ENCODE results near the gene SHISAL2B.

Gene SHISAL2B

DNA sequence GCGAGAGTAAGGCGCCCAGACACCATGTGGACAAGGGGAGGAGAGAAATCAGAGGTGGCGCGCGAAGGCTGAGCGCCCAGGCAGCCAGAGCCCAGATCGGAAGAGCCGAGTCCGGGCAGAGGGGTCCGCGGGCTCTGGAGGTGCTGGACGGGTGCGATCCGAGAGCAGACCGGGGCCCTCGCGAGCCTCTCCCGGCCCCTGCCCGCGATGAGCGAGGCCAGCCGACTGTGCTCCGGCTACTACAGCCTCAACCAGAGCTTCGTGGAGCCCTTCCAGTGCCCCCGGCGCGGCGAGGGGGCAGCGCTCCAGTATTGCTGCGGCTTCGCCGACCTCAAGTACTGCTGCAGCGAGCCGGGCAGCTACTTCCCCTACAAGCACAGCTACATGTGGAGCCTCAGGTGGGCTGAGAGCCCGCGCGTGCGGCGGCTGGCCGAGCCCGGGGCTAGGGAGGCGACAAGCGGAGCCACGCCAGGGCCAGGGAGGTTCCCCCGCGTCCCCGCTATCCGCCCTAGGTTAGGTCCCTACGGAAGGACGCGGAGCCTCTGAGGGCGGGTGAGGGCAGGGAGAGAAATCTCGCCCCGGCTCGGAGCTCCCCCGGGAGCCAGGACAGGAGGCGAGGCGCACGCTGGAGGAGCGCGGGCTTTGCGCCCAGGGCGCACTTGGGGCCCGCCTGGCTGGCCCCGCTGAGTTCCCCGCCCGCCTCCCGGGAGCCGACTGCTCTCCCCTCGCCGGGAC lies at the start of gene SHISAL2B:
TSS of gene SHISAL2B (plus strand) at position 87 of the 735 bp plus-strand sequence. CDS start at position 208, 121 bp downstream.
- peak within 1 kb of the TSS; percentile 30 for H3K4me3 ChIP-seq (ENCODE audit: low read length)
- DNase-seq (ENCODE audit: low read depth), result peak; percentile 2
- no peak for TF ChIP-seq CTCF (conservative IDR thresholded peaks at IDR 0.05; ENCODE audit: low read depth, low read length)

DNA sequence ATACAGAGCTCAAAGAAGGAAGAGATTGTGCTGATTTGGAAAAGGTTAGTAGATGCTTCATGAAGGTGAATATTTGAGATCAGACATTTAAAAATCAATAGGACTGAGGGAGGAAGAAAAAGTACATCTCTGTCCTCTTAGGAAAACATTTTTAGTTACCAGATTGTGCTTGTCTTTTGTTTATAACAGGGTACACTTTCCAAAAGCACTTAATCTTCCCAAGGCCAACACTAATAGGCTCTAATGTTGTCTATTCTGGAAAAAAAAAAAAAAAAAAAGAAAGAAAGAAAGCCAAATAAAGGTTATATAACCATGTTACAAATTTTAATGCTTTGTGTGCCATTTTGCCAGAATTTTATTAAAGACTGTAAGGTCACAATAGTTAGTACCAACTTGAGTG lies 45.5 kb upstream of the SHISAL2B start:
- no peak for DNase-seq (ENCODE audit: low read depth)
- no peak for TF ChIP-seq CTCF (conservative IDR thresholded peaks at IDR 0.05; ENCODE audit: low read depth, low read length)

DNA sequence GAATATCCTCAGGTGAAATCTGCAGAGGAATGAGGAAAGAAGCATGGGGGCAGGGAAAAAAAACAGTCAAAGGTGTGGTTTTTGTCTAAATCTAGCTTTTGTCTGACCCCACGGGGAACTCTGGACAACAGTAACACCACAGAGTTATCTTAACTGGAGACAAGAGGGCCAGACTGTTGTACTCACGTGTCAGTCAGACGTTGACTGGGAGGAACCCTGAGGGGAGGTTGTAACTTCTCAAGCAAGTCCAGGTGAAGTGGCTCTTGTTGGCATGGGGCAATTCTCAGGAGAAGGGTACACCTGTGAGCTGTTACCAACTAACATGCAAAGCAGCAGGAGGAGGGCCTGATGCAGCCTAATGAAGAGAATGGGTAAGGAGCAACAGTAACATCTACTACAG lies 44.1 kb upstream of the SHISAL2B start:
- TF ChIP-seq CTCF (conservative IDR thresholded peaks at IDR 0.05; ENCODE audit: low read depth, low read length), result no peak
- no peak for DNase-seq (ENCODE audit: low read depth)
- no peak overlapping the region for H3K4me3 ChIP-seq (ENCODE audit: low read length)

More for the DNA sequence above, 45.5 kb upstream of the SHISAL2B start:
- no peak overlapping the region for H3K4me3 ChIP-seq (ENCODE audit: low read length)

- DNase-seq (ENCODE audit: low read depth), result no peak
- no peak for TF ChIP-seq CTCF (conservative IDR thresholded peaks at IDR 0.05; ENCODE audit: low read depth, low read length)
- H3K4me3 ChIP-seq (ENCODE audit: low read length), result no peak overlapping the region
Observed at GRCh38 chr5:64649512-64649911, 40.8 kb upstream of the SHISAL2B start.

- DNase-seq (ENCODE audit: low read depth), result no peak
- TF ChIP-seq CTCF (conservative IDR thresholded peaks at IDR 0.05; ENCODE audit: low read depth, low read length), result no peak
Observed at GRCh38 chr5:64653766-64654560, 36.3 kb upstream of the SHISAL2B start.

GRCh38 chr5:64654561-64654938 lies 35.8 kb upstream of the SHISAL2B start:
- no peak overlapping the region for H3K4me3 ChIP-seq (ENCODE audit: low read length)
- no peak for DNase-seq (ENCODE audit: low read depth)
- TF ChIP-seq CTCF (conservative IDR thresholded peaks at IDR 0.05; ENCODE audit: low read depth, low read length), result no peak

More at GRCh38 chr5:64653766-64654560, 36.3 kb upstream of the SHISAL2B start:
- H3K4me3 ChIP-seq (ENCODE audit: low read length), result no peak overlapping the region

Measured in retinal pigment epithelial cell (primary cell).